A375 (cell line): Measurements from ENCODE around the gene MT1G. TPM values are rescaled to one million over a fixed set of nuclear protein-coding genes. Genes with fewer than 3 reads are reported as not detected.

Experiments
- total RNA-seq: library from RNA; depleted of rRNA; stranded (reverse); fragments of >200 nt; shearing (Covaris generic); gene quantifications from 2 replicates; pipeline ENCODE4 v1.2.3, GENCODE V29; 2014; rRNA removed

MT1G gene
- not detected in 2 replicates for total RNA-seq

GRCh38 chr16:56667581-56668571 is at the start of gene MT1G:
TSS of gene MT1G (minus strand) at chr16:56668065. CDS start at chr16:56667993, 72 bp downstream.

GRCh38 chr16:56681939-56682702 is 14.3 kb upstream of the MT1G start, which contains the start of gene MT1X:
TSS of gene MT1X (plus strand) at chr16:56682470. CDS start at chr16:56682541, 71 bp downstream.

GRCh38 chr16:56669005-56669839 is 1.4 kb upstream of the MT1G start, which contains the start of gene MT1H:
TSS of gene MT1H (plus strand) at chr16:56669814. CDS start at chr16:56669885, 71 bp downstream.

GRCh38 chr16:56657555-56658326 is 10.1 kb downstream of the MT1G start, which contains the start of gene MT1F:
TSS of gene MT1F (plus strand) at chr16:56657959. CDS start at chr16:56658059, 100 bp downstream.

GRCh38 chr16:56651586-56651985 is 16.3 kb downstream of the MT1G start, which contains the start of gene MT1B:
TSS of gene MT1B (plus strand) at chr16:56651886. CDS start at chr16:56651954, 68 bp downstream.

GRCh38 chr16:56637814-56638750 is 29.8 kb downstream of the MT1G start, which contains the start of gene MT1A:
TSS of gene MT1A (plus strand) at chr16:56638666. CDS start at chr16:56638739, 73 bp downstream.

GRCh38 chr16:56632156-56632847 is 35.6 kb downstream of the MT1G start, which contains the start of gene MT1M:
TSS of gene MT1M (plus strand) at chr16:56632659. CDS start at chr16:56632732, 73 bp downstream.

GRCh38 chr16:56625140-56625942 is 42.5 kb downstream of the MT1G start, which contains the start of gene MT1E:
TSS of gene MT1E (plus strand) at chr16:56625781. CDS start at chr16:56625852, 71 bp downstream.

Other genes starting within 250 kb of the MT1G start
- gene AMFR, start 242.5 kb downstream of the MT1G start, total RNA-seq, result 113 and 124 TPM in 2 replicates
- gene NUDT21, start 216.7 kb downstream of the MT1G start, total RNA-seq, result 150 and 229 TPM in 2 replicates
- gene OGFOD1, start 216.5 kb downstream of the MT1G start, total RNA-seq, result 142 TPM in 2 replicates
- 29.0 and 31.5 TPM in 2 replicates for gene BBS2, start 148.0 kb downstream of the MT1G start, total RNA-seq
- gene MT4, start 103.0 kb downstream of the MT1G start, total RNA-seq, result not detected in 2 replicates
- not detected in 2 replicates for gene MT3, start 78.5 kb downstream of the MT1G start, total RNA-seq
- 462 and 566 TPM in 2 replicates for gene MT2A, start 59.5 kb downstream of the MT1G start, total RNA-seq
- not detected in 2 replicates for gene MT1E, start 42.3 kb downstream of the MT1G start, total RNA-seq
- gene MT1M, start 35.4 kb downstream of the MT1G start, total RNA-seq, result not detected in 2 replicates
- not detected in 2 replicates for gene MT1A, start 29.4 kb downstream of the MT1G start, total RNA-seq
- gene MT1B, start 16.2 kb downstream of the MT1G start, total RNA-seq, result not detected in 2 replicates
- gene MT1F, start 10.1 kb downstream of the MT1G start, total RNA-seq, result not detected in 2 replicates
- not detected in 2 replicates for gene MT1H, start 1.7 kb upstream of the MT1G start, total RNA-seq
- 26.5 and 39.2 TPM in 2 replicates for gene MT1X, start 14.4 kb upstream of the MT1G start, total RNA-seq
- gene NUP93, start 62.1 kb upstream of the MT1G start, total RNA-seq, result 78.4 and 89.5 TPM in 2 replicates
- gene SLC12A3, start 197.1 kb upstream of the MT1G start, total RNA-seq, result not detected in 2 replicates